ENCODE results near the gene SRBD1.
A peak's percentile ranks its signal among the peaks of the same experiment; 100 is the strongest.

Gene SRBD1, protein sequence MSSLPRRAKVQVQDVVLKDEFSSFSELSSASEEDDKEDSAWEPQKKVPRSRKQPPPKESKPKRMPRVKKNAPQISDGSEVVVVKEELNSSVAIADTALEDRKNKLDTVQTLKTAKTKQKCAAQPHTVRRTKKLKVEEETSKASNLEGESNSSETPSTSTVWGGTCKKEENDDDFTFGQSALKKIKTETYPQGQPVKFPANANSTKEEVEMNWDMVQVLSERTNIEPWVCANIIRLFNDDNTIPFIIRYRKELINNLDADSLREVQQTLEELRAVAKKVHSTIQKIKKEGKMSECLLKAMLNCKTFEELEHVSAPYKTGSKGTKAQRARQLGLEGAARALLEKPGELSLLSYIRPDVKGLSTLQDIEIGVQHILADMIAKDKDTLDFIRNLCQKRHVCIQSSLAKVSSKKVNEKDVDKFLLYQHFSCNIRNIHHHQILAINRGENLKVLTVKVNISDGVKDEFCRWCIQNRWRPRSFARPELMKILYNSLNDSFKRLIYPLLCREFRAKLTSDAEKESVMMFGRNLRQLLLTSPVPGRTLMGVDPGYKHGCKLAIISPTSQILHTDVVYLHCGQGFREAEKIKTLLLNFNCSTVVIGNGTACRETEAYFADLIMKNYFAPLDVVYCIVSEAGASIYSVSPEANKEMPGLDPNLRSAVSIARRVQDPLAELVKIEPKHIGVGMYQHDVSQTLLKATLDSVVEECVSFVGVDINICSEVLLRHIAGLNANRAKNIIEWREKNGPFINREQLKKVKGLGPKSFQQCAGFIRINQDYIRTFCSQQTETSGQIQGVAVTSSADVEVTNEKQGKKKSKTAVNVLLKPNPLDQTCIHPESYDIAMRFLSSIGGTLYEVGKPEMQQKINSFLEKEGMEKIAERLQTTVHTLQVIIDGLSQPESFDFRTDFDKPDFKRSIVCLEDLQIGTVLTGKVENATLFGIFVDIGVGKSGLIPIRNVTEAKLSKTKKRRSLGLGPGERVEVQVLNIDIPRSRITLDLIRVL

GRCh38 chr2:45611020-45611859 lies at the start of gene SRBD1:
TSS of gene SRBD1 (minus strand) at chr2:45611267. CDS start at chr2:45605441, 5,826 bp downstream.
- DNase-seq = peak; percentile 71

- no peak for DNase-seq
Observed at GRCh38 chr2:45654250-45654649, 43.2 kb upstream of the SRBD1 start.

- DNase-seq = no peak
Observed at GRCh38 chr2:45653122-45653913, 42.3 kb upstream of the SRBD1 start.

GRCh38 chr2:45652090-45653031 lies 41.3 kb upstream of the SRBD1 start:
- no peak for DNase-seq

GRCh38 chr2:45651415-45652089 lies 40.5 kb upstream of the SRBD1 start, which contains the start of gene PRKCE:
TSS of gene PRKCE (plus strand) at chr2:45651675.
- peak; percentile 29 for DNase-seq

DNA sequence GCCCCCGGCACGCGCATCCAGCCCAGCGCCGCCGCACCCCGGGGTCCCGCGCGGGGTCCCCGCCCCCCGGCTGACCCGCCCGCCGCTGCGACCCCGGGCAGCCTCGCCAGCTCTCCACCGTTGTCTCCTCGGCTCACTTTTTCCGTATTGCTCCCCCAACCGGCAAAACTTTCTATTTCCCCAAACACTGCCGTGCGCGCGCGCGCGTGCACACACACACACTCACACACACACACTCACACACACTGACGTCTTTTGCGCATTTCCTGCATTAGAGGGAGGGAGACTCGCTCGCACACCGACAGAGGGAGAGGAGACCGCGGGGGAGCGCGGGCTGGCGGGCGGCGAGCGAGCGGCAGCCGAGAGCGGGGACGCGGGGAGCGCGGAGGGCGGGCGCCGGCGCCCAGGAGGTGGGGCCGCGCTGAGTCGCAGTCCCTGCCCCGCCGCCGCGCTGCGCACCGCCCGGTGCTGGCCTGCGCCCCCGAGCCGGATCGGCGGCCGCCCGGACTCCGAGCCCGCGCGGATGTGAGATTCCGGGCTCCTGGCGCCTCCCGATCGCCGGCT lies 39.9 kb upstream of the SRBD1 start:
- peak; percentile 92 for DNase-seq

- peak; percentile 53 for DNase-seq
Observed at GRCh38 chr2:45649858-45650811, 39.1 kb upstream of the SRBD1 start.

- DNase-seq = no peak
Observed at GRCh38 chr2:45649462-45649857, 38.4 kb upstream of the SRBD1 start.

- no peak for DNase-seq
Observed at GRCh38 chr2:45648636-45649035, 37.6 kb upstream of the SRBD1 start.

DNA sequence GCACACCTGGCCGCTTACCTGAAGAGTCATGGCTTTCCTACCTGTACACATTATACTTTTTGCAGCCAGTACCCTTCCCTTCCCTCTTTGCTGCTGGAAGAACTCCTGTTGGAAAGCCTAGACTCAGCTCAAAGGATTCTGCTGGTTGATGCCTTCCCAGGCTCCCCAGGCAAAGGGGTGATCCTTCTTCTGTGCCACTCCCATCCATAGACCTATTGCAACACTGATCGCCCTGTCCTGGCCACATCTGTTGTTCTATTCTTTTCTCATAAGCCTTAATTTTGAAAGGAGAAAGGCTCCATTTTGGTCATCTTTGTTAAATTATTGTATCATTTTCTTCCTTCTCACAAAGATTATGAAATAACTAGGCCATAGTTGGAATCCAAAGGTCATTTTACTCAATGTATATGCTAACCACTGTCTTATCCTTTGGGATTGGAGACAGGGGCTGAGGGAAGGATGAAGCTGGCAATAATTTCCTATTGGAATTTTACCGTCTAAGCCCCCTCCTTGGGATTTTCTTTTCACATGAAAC lies 37.0 kb upstream of the SRBD1 start:
- no peak for DNase-seq

DNA sequence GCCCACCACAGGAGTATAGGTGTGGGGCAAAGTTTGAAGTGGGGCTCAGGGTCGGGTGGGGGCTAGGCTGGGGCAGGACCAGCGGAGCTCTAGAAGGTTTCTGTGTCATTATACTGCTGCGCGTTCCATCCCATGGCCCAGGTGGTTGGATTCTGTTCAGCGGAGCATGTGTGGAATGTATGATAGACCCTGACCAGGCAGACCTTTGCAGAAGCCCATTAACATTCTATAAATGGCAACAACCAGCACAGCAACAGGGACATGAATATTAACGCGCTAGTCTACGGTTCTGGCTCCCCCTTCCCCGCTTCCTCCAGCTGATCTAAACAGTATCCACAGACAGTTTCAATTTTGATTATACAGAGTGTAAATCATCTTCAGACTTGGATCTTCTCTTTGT lies 36.3 kb upstream of the SRBD1 start:
- no peak for DNase-seq

- DNase-seq = no peak
Observed at GRCh38 chr2:45646289-45646688, 35.2 kb upstream of the SRBD1 start.

GRCh38 chr2:45643543-45644542 lies 32.8 kb upstream of the SRBD1 start:
- DNase-seq = peak; percentile 67

GRCh38 chr2:45643095-45643494 lies 32.0 kb upstream of the SRBD1 start:
- no peak for DNase-seq

DNA sequence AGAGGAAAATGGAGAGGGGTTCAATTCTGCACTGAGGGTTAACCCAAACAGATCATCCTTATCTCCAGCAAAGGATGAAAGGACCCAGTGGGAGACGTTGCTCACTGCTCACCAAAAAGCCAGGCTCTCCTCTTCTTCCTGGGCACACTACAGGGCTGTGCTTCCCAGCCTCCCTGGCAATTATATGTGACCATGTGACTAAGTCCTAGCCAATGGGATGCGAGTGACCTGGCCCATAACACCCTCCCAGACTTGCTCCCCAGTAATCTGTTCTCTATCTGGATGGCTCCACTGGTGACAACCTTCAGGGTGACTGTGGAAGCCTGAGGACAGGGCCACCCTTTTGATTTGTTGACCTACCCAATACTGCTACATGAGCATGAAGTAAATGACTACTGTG lies 29.5 kb upstream of the SRBD1 start:
- no peak for DNase-seq

GRCh38 chr2:45637440-45637839 lies 26.4 kb upstream of the SRBD1 start:
- DNase-seq = no peak

- no peak for DNase-seq
Observed at GRCh38 chr2:45636008-45636407, 24.9 kb upstream of the SRBD1 start.
